NCI-H2227 (cell line): ENCODE data around the gene GGCX.
A peak's percentile ranks its signal among the peaks of the same experiment; 100 is the strongest.
"Not testable (repeated sequence)": the region's sequence is repeated elsewhere in the genome, so short reads cannot be mapped to it uniquely, and the experiment has no call there.

Experiments used
- DNase-seq: peaks from one replicate; lab custom pipeline; 2025; ENCODE audit not compliant: unreplicated experiment; lab: John Stamatoyannopoulos, UW

GGCX gene

GRCh38 chr2:85561280-85562212, at the start of gene GGCX:
TSS of gene GGCX (minus strand) at chr2:85561493. CDS start at chr2:85561428, 65 bp downstream.
- peak; percentile 98 for DNase-seq

- DNase-seq: no peak
Observed at GRCh38 chr2:85607268-85608215, 46.2 kb upstream of the GGCX start.

DNA sequence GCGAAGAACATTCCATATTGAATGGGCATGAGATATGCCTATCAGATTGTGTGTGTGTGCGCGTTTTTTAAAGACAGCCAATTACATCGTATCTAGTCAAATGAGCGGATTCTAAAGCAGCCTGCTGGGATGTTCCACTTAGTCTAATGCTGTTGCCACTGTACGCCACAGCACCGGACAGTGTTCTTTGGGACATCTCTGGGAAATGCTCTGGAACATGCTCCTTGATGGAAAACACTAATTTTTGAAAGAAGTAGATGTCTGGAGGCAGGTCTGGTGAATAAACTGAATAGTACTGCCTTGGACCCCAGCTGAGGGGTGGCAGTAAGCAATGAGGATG, 44.8 kb upstream of the GGCX start:
- DNase-seq: peak; percentile 55

- DNase-seq: peak; percentile 55
Observed at GRCh38 chr2:85605406-85606115, 44.3 kb upstream of the GGCX start.

GRCh38 chr2:85604568-85605339, 43.5 kb upstream of the GGCX start:
- no peak for DNase-seq

DNA sequence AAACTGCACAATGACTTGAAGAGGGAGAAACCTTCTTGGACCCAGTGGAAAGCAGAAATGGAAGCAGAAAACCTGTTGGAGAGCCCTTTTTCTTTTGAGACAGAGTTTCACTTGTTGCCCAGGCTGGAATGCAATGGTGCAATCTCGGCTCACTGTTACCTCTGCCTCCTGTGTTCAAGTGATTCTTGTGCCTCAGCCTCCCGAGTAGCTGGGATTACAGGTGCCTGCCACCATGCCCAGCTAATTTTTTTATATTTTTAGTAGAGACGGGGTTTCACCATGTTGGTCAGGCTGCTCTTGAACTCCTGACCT, 42.8 kb upstream of the GGCX start:
- DNase-seq: not testable (repeated sequence)

DNA sequence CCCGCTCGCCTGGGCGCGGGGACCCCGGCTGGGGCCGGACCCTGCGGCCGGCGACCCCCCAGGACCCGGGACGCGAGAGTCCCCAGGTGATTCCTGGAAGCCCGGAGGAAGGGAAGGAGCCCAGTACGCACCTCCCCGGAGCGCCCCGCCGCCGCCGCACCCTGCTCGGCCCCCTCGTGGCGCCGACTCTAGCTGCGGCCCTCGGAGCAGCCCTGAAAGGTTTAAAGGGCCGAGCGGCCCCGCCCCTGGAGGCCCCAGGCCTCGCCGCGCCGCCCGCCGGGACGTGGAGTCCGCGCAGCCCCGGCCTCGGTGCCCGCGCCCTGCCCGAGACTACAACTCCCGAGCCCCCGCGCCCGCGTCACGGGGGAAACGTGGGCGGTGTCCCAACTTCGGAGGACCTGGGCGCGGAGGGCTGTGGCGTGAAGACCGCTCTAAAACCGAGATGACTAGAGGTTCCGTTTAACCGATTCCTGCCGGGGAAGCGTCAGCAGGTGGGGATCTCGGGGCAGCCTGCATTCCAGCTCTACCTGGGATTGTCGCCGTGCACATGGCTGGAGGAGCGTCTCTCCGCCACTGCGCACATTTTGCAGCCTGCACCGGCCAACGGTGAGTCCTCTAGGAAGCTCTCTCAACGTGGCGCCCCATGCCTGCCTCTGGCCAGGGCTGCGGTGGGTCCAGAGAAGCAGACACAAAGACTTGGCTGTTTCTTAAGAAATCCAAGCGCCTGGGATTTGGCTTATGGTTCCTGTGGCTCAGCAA, 41.4 kb upstream of the GGCX start, which contains the start of gene TMEM150A:
Gene TMEM150A, minus strand, starts transcription at position 223 of the 759 bp plus-strand sequence. CDS start 750 bp downstream, outside the sequence.
- DNase-seq: peak; percentile 96

DNA sequence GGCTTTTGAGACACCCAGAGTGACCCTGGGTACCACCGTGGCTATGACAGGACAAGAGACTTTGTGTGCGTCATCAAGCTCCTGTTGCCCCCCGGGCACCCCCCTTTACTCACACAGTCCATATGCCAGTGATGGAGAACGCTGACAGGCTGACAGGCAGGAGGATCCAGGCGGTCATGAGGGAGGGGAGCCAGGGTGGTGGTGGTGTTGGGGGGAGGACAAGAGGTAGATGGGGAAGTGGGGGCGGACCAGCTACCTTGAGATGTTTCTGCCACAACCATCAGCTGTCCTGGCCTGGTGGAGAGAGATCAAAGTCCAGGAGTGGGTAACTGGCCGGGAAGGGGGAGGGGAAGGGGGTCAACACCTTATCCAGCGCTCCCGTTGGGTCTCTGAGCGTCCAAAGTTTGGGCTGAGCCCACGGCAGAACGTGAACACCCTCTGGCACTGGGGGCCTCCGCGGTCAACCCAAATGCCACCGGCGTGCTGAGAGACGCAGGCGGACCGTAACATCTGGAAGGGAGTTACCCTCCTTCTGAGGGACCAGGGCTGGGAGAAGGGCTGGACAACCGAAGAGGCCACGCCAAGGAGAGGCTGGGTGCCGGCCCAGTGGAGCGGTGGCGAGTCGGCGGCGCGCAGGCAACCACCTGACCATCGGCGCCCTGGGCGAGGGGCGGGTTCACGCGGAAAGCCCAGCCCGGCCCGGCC, 40.6 kb upstream of the GGCX start:
- DNase-seq: peak; percentile 75

- no peak for DNase-seq
Observed at GRCh38 chr2:85600951-85601770, 39.9 kb upstream of the GGCX start.

GRCh38 chr2:85600235-85600575, 38.9 kb upstream of the GGCX start:
- DNase-seq: no peak

- no peak for DNase-seq
Observed at GRCh38 chr2:85599468-85600234, 38.4 kb upstream of the GGCX start.

GRCh38 chr2:85598594-85599340, 37.5 kb upstream of the GGCX start:
- no peak for DNase-seq

- no peak for DNase-seq
Observed at GRCh38 chr2:85597241-85597640, 35.9 kb upstream of the GGCX start.

GRCh38 chr2:85596486-85597143, 35.3 kb upstream of the GGCX start:
- no peak for DNase-seq

DNA sequence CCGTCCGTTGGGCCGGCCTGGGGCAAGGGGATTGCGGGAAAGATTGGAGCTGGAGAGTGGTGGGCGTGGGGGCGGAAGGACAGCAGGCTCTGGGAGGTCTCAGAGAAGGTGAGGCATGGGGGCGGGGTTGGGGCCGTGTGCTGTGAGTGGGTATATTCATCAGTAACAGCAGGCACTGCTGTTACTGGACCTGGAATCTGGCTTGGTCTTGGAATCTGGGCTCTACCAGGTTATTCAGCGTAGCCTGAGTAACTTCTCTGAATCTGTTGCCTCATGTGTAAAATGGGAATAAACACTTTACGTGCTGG, 34.7 kb upstream of the GGCX start:
- DNase-seq: peak; percentile 42

- DNase-seq: peak; percentile 98
Observed at GRCh38 chr2:85595301-85596025, 34.2 kb upstream of the GGCX start, which contains the start of gene RNF181. TSS of gene RNF181 (plus strand) at chr2:85595745. CDS start at chr2:85595764, 19 bp downstream.
